AG09319 (cell line): ENCODE data around the gene GKN1.
A peak's percentile ranks its signal among the peaks of the same experiment; 100 is the strongest.

Source experiments
- DNase-seq: peaks from one replicate; pipeline ENCODE4 v3.0.0-alpha.2; 2010; ENCODE audit warnings: low read depth; ENCODE audit errors: extremely low read depth
- CTCF ChIP-seq: IDR thresholded peaks from 2 replicates; pipeline ENCODE4 v1.5.1; 2011; ENCODE audit warnings: low read depth, mild to moderate bottlenecking, inconsistent platforms, low read length, moderate library complexity

Gene GKN1

GRCh38 chr2:68959001-68959400 is 15.4 kb upstream of the GKN1 start:
- DNase-seq = no peak
- TF ChIP-seq CTCF = no peak

- no peak for DNase-seq
- TF ChIP-seq CTCF = no peak
Measured at GRCh38 chr2:68961380-68961779, 13.1 kb upstream of the GKN1 start.

- no peak for TF ChIP-seq CTCF
- no peak for DNase-seq
Measured at GRCh38 chr2:68964282-68964681, 10.2 kb upstream of the GKN1 start.

GRCh38 chr2:68968221-68968620 is 6.2 kb upstream of the GKN1 start:
- no peak for DNase-seq
- TF ChIP-seq CTCF = no peak

- DNase-seq = no peak
- TF ChIP-seq CTCF = no peak
Measured at GRCh38 chr2:68969736-68970490, 4.5 kb upstream of the GKN1 start.

- no peak for DNase-seq
- no peak for TF ChIP-seq CTCF
Measured at GRCh38 chr2:68970566-68971265, 3.7 kb upstream of the GKN1 start.

- no peak for TF ChIP-seq CTCF
- peak; percentile 37 for DNase-seq
Measured at GRCh38 chr2:68971591-68972231, 2.7 kb upstream of the GKN1 start.
